NB4 (cell line): ENCODE results near the gene TLE2.

Experiments
- CTCF ChIP-seq: IDR thresholded peaks from one replicate; pipeline ENCODE4 v1.5.1; 2012; ENCODE audit warnings: low read depth, low read length
- MAX ChIP-seq: IDR thresholded peaks from 2 replicates; pipeline ENCODE4 v1.6.1; 2011; ENCODE audit warnings: low read depth, low read length
- POLR2A ChIP-seq: IDR thresholded peaks from 2 replicates; pipeline ENCODE4 v1.6.1; 2011; ENCODE audit warnings: mild to moderate bottlenecking; ENCODE audit not compliant: insufficient read length; ENCODE audit errors: extremely low read depth

GRCh38 chr19:3020321-3020960 is 8.6 kb downstream of the TLE2 start:
- TF ChIP-seq CTCF (no peak), POLR2A (no peak), MAX (no peak)
